Tibial artery (tissue), 4 donors: ENCODE results near the gene OPA3.

Experiments used
- DNase-seq, 2 donors: peaks; one replicate each; pipeline ENCODE4 v3.0.0-alpha.2; 2019
- H3K27ac ChIP-seq, 2 donors: fragments of 200-600 bp; sonication (generic) in 1 of 2; 1 replicate in 1 of 2; 2 replicates in 1 of 2; pipeline ENCODE4 v1.5.1; 2018 to 2019; ENCODE audit warnings: mild to moderate bottlenecking in 1 of 2
- H3K27me3 ChIP-seq, 2 donors: fragments of 200-600 bp; sonication (generic) in 1 of 2; one replicate each; pipeline versions ENCODE4 v1.5.1 to v1.6.0; 2016 to 2019
- H3K36me3 ChIP-seq, 3 donors: fragments of 200-600 bp; sonication (generic) in 2 of 3; one replicate each; pipeline ENCODE4 v1.5.1; 2016 to 2019; ENCODE audit warnings: mild to moderate bottlenecking in 2 of 3
- H3K4me1 ChIP-seq, 4 donors: fragments of 200-600 bp; sonication (generic) in 2 of 4; 1 replicate in 3 of 4; 2 replicates in 1 of 4; pipeline ENCODE4 v1.5.1; 2016 to 2019
- H3K4me3 ChIP-seq, 2 donors: fragments of 200-600 bp; sonication (generic) in 1 of 2; 1 replicate in 1 of 2; 2 replicates in 1 of 2; pipeline ENCODE4 v1.5.1; 2018 to 2019; ENCODE audit warnings: mild to moderate bottlenecking in 2 of 2
- H3K9me3 ChIP-seq, 3 donors: fragments of 200-600 bp; sonication (generic) in 1 of 3; one replicate each; pipeline ENCODE4 v1.5.1; 2016 to 2019
- CTCF ChIP-seq, 2 experiments: fragments of 200-600 bp in 1 of 2; fragments of 450-650 bp in 1 of 2; IDR thresholded peaks; one replicate each; pipeline ENCODE4 v1.5.1; 2017 to 2019; ENCODE audit warnings: antibody characterized with exemption in 2 of 2, mild to moderate bottlenecking in 1 of 2, moderate library complexity in 1 of 2
- intact Hi-C: fragments of 100-400 bp; cut with DNase I; formaldehyde crosslinking; loops from one replicate; pipeline ENCODE4 v1.15.0; 2023; ENCODE audit warnings: low total_unique reads

The OPA3 gene

GRCh38 chr19:45509692-45510015 is 74.9 kb downstream of the OPA3 start:
- DNase-seq = no peak
- intact Hi-C loops = no loop called here
- H3K9me3 ChIP-seq = no peaks in the 10 kb centered on the region
- H3K27me3 ChIP-seq = no peaks in the 10 kb centered on the region
- peaks cover 0 to 57% (median 35%) of the 10 kb centered on the region in 4 donors for H3K4me1 ChIP-seq
- peak overlapping the region; percentile 89 to 93 for H3K27ac ChIP-seq
- TF ChIP-seq CTCF (IDR thresholded peaks at IDR 0.05) = no peak
- H3K4me3 ChIP-seq = peak overlapping the region; percentile 86 to 91
- H3K36me3 ChIP-seq = no peaks in the 10 kb centered on the region

GRCh38 chr19:45508861-45509691 is 75.5 kb downstream of the OPA3 start:
- peak in 1 of 2 experiments; percentile 32 for TF ChIP-seq CTCF (IDR thresholded peaks at IDR 0.05)
- H3K4me1 ChIP-seq = peaks cover 0 to 51% (median 30%) of the 10 kb centered on the region in 4 donors
- H3K4me3 ChIP-seq = peak overlapping the region; percentile 86 to 91
- DNase-seq = peak; percentile 84 to 96
- no peaks in the 10 kb centered on the region for H3K27me3 ChIP-seq
- no peaks in the 10 kb centered on the region for H3K36me3 ChIP-seq
- H3K27ac ChIP-seq = peak overlapping the region; percentile 89 to 93
- no peaks in the 10 kb centered on the region for H3K9me3 ChIP-seq
- intact Hi-C loops = no loop called here

GRCh38 chr19:45508417-45508860 is 76.2 kb downstream of the OPA3 start:
- peak overlapping the region; percentile 86 to 91 for H3K4me3 ChIP-seq
- no peak for TF ChIP-seq CTCF (IDR thresholded peaks at IDR 0.05)
- peak in 1 of 2 donors; percentile 82 for DNase-seq
- H3K27ac ChIP-seq = peak overlapping the region; percentile 89 to 93
- H3K36me3 ChIP-seq = no peaks in the 10 kb centered on the region
- no peaks in the 10 kb centered on the region for H3K9me3 ChIP-seq
- H3K4me1 ChIP-seq = peaks cover 0 to 45% (median 23%) of the 10 kb centered on the region in 4 donors
- H3K27me3 ChIP-seq = no peaks in the 10 kb centered on the region
- intact Hi-C loops = no loop called here

- peak overlapping the region; percentile 89 to 93 for H3K27ac ChIP-seq
- peaks cover 0 to 40% (median 23%) of the 10 kb centered on the region in 4 donors for H3K4me1 ChIP-seq
- no peak for TF ChIP-seq CTCF (IDR thresholded peaks at IDR 0.05)
- peak overlapping the region; percentile 86 to 91 for H3K4me3 ChIP-seq
- no peaks in the 10 kb centered on the region for H3K36me3 ChIP-seq
- intact Hi-C loops = no loop called here
- H3K9me3 ChIP-seq = no peaks in the 10 kb centered on the region
- no peaks in the 10 kb centered on the region for H3K27me3 ChIP-seq
- no peak for DNase-seq
These were observed 76.7 kb downstream of the OPA3 start for GRCh38 chr19:45507872-45508416.

- H3K4me1 ChIP-seq = peaks cover 0 to 33% (median 21%) of the 10 kb centered on the region in 4 donors
- peak within 1 kb of the TSS; percentile 86 to 91 for H3K4me3 ChIP-seq
- H3K27ac ChIP-seq = peak within 1 kb of the TSS; percentile 89 to 93
- DNase-seq = peak; percentile 89 to 92
- H3K27me3 ChIP-seq = no peaks in the 10 kb centered on the region
- no peaks in the 10 kb centered on the region for H3K36me3 ChIP-seq
- no peaks in the 10 kb centered on the region for H3K9me3 ChIP-seq
- intact Hi-C loops = no loop called here
- no peak for TF ChIP-seq CTCF (IDR thresholded peaks at IDR 0.05)
These were observed 77.4 kb downstream of the OPA3 start, which contains the start of gene VASP for GRCh38 chr19:45506989-45507871. Gene VASP, plus strand, starts transcription at chr19:45507479. Its CDS starts 293 bp downstream, at chr19:45507772.
